GDM1 (cell line): ENCODE measurements around the gene HYAL4.
"Not testable (repeated sequence)": the region's sequence is repeated elsewhere in the genome, so short reads cannot be mapped to it uniquely, and the experiment has no call there.

ENCODE experiments used
- DNase-seq: peaks from one replicate; lab custom pipeline; 2025; lab: John Stamatoyannopoulos, UW

Gene HYAL4

DNA sequence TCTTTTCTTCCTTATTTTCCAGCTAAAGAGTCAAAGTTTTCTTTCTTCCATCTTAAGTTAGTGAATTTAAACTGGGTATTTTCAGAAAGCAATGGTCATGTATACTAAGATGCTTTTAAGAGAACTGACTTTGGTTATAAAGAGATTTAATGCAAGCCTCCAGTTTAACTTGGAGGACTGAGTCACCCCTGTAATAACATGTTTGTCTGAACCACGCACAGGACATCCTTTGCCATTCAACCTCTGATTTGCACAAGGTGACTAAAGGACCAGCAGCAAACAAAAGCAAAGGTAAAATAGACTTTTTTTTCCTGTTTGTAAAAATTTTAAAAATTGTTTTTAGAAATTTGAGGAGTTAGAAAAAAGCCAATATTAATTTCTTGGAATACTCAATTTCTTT lies 2.9 kb downstream of the HYAL4 start:
- DNase-seq: no peak

DNA sequence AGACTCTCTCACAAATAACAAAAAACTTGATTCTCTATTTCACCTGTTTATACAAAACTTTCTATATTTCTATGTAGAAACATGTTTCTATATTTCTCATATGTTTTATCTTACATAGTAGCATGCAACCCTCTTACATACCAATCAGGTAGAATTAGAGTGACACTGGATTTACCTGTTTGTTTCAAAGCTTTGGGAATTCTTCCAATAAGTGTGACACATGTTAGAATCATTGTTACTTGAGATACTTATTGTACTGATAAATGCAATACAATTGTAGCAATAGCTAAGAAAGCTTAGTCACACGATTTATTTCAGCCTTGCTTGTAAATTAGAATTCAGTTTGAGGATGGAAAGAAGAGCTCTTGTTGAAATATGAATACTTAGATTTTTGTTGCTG lies 4.9 kb downstream of the HYAL4 start:
- DNase-seq: no peak

DNA sequence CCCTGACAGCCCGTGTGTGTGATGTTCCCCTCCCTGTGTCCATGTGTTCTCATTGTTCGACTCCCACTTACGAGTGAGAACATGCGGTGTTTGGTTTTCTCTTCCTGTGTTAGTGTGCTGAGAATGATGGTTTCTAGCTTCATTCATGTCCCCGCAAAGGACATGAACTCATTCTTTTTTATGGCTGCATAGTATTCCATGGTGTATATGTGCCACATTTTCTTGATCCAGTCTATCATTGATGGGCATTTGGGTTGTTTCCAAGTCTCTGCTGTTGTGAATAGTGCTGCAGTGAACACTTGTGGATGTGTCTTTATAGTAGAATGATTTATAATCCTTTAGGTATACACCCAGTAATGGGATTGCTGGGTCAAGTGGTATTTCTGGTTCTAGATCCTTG lies 6.4 kb downstream of the HYAL4 start:
- DNase-seq: not testable (repeated sequence)

DNA sequence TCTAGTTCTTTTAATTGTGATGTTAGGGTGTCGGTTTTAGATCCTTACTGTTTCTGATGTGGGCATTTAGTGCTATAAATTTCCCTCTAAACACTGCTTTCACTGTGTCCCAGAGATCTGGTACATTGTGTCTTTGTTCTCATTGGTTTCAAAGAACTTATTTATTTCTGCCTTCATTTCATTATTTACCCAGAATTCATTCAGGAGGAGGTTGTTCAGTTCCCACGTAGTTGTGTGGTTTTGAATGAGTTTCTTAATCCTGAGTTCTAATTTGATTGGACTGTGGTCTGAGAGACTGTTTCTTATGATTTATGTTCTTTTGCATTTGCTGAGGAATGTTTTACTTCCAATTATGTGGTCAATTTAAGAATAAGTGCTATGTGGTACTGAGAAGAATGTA lies 9.3 kb downstream of the HYAL4 start:
- DNase-seq: not testable (repeated sequence)

DNA sequence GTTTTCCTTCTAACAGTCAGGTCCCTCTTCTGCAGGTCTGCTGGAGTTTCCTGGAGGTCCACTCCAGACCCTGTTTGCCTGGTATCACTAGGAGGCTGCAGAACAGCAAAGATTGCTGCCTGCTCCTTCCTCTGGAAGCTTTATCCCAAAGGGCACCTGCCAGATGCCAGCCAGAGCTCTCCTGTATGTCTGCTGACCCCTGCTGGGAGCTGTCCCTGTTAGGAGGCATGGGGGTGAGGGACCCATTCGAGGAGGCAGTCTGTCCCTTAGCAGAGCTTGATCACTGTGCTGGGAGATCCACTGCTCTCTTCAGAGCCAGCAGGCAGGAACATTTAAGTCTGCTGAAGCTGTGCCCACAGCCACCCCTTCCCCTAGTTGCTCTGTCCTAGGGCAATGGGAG lies 11.5 kb downstream of the HYAL4 start:
- not testable (repeated sequence) for DNase-seq

DNA sequence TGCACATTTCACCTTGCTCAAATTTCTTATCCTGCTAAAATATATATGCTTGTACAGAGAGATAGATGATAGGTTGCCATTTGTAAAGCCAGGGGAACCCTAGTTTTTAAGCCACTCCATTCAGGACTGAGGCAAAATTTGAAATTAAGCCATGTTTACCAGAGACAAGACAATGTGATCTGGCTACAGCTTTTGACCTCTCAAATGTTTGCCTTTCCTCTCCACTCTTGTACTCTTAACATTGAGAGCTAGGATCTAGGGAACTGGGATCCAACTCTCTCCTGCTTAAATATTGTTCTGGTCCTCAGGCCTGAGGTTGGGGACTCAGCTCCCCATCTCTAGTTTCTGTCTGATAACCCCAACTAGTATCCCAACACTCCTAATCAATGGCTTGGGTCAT lies 15.9 kb downstream of the HYAL4 start:
- no peak for DNase-seq

DNA sequence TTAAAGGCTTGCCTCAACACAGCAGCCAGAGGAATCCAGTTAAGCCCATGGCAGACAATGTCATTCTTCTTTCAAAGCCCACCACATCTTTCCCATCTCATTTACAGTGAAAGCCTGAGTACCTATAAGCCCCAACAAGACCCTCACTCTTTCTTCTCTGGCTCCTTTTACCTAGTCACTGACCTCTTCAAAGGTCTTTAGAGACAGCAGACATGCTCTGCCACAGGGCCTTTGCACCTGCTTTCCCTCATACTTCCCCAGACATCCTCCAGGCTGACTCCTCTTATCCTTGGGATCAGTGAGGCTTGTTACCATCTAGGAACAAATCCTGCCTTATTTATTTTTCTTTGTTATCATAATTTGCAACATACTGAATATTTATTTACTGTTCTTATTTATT lies 17.8 kb downstream of the HYAL4 start:
- DNase-seq: no peak

DNA sequence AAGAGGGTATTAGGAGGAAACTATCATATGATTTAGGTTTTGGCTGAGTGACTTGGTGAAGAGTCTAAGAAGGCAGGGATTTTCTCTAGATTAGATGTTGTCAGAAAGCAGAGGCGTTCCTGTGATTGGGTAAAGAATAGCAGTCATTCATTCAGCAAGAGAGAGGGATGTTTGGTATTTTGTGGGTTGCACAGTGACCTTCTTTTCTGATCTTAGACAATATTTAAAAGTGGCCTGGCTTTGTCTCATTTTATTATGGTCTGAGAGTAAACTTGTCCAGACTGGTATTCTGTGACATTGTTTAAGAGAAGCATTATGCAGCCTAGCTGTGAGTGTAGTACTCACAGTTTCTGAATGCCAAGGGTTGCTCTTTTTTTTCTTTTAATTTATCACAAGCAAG lies 18.5 kb downstream of the HYAL4 start:
- DNase-seq: no peak

DNA sequence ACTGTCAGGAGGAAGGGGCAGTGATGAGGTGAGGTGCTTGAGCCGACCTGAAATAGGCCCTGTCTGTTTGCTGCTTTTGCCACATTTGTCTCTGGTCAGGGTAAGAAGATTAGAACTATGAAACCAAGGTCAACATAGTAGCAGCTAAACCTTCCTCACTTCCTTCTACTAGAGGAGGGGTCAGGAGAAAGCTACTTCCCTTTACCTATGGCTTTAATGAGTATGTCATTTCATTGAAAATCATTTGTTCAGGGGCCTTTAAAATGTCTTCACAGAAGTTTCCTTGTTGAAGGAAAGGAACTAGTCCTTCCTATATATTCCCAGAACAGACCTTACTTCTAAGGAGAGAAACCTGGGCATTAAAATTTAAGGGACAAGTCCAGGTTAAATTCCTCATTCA lies 19.0 kb downstream of the HYAL4 start:
- DNase-seq: no peak

DNA sequence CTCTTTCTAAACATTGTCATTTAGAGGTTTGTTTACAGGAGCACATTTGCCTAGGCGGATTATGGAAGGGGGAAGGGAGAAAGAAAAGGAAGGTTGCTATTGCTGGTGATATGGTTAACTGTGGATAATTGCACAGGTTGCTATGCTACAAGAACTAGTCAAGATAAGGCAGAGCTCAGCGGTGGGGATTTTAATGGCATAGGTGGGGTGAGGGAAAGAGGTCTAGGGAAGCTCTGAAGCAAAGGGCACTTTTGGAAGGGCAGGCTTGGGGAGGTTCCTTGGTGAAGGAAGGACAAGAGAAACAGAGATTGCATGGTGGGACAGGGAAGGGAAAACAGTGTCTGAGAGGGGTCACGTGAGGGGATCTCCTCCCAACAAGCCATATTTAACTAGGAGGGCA lies 19.5 kb downstream of the HYAL4 start:
- DNase-seq: no peak

DNA sequence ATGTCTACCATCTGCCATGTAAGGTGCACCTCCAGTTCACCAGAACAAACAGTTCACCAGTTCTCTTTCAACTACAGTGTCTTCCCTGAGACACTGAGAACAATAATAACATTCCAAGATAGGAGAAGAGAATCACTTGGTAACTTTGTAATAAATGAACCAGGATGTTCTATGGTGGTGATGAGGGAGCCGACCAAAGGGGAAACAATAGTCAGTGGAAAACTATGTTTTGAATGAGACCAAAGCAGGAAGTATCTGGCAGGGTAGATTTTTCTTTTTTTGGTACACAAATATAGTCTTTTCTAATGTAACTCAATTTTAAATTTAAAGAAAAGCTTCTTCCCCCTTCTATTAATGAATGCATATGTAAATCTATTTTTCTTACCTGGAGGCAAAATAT lies 20.0 kb downstream of the HYAL4 start:
- no peak for DNase-seq

DNA sequence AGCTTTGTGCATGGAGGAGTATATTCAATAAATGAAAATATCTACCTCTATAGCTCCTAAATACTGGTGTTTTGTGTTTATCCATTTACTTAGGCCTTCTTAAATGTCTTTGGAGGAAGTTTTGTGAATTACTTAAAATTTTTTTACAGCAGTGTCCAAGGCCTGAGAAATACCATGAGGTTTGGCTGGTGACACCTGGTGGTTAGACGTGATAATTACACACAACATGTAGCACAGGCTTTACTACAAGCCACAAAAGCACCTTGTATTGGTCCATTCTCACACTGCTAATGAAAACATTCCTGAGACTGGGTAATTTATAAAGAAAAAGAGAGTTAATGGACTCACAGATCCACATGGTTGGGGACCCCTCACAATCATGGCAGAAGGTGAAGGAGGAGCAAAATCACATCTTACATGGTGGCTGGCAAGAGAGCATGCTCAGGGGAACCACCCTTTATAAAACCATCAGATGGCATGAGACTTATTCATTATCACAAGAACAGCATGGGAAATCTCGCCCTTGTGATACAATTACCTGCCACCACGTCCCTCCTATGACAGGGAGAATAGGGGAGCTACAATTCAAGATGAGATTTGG lies 20.6 kb downstream of the HYAL4 start:
- DNase-seq: peak; percentile 30

DNA sequence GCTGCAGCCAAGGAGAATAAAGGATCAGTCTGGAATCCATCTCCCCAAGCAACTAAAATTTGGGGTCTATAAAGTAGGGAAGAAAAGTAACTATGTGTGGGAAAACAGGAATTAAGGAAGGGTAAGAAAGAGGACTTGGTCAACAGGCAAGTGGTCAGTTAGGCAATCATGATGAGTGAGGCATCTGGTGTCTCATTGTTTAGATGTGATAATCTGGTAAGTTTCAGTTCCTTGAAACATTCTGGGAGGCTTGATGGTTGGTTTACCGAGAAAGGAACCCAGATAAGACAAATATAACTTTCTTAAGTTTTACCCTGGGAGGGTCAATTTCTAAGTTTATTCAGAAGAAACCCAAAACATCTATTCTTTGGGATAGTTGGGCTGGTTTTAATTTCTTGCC lies 22.3 kb downstream of the HYAL4 start:
- DNase-seq: no peak

DNA sequence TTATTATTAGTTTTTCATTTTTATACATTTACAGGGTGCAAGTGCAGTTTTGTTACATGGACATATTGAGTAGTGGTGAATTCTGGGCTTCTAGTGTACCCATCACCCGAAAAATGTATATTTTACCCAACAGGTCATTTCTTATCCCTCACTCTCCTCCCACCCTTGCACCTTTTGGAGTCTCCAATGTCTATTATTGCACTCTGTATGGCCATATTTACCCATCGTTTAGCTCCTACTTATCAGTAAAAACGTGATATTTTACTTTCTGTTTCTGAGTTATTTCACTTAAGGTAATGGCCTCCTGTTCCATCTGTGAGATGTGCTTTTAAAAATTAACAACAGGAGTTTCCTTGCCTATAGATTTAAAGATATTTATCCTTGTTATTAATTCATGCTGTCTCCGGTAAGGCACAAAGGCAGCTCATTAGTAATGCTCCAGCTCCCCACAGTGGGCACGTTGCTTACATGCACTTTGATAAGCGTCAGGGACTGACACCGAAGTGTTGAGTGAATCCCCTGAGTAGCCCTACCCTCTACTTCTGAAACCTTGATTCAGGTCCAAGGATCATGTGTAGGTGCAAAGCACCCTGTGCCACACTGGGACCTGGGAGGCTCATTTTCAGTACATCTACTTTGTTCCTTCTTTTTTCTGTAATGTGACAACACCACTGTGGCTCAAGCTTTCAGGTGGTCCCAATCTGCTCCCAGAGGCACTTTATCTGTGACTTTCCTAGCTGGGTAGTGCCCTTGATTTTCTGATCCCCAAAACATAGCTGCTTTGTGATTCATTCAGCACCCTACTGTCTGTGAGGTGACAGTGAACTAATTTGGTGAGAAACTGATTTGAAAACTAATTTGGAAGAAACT lies 27.3 kb downstream of the HYAL4 start:
- peak; percentile 14 for DNase-seq

DNA sequence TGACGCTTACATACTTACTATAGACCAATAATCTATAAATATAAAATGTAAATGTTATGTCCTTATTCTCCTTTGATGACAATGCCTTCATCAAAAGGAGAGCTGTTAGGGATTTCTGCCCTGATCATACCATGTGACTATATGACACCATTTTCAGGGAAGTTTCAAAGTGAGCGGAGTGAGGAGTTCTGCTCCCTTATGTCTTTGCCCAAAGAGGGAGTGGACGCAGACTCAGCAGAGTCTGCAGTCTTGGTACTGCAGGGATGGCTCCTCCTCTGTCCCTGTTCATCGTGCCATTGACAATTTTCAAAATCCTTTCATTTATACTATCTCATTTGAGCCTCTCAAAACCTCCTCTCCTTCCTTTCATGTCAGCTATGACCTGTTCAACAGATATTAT lies 27.9 kb downstream of the HYAL4 start:
- no peak for DNase-seq

DNA sequence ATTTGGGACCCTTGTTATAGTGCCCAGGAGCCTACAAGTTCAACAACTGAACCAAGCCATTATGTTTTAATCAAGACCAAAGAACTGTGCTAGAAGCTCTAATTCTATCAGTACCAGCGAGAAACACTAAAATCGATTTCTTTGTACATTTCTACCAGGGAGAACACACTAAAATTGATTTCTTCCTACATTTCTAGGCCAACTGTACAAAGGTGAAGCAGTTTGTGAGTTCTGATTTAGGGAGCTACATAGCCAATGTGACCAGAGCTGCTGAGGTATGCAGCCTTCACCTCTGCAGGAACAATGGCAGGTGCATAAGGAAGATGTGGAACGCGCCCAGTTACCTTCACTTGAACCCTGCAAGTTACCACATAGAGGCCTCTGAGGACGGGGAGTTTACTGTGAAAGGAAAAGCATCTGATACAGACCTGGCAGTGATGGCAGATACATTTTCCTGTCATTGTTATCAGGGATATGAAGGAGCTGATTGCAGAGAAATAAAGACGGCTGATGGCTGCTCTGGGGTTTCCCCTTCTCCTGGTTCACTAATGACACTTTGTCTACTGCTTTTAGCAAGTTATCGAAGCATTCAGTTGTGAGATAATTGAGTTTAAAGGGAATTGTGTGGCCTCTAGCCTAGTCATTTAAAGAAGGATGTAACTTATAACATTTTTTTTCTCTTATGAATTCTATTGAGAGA lies 31.7 kb downstream of the HYAL4 start:
- no peak for DNase-seq

DNA sequence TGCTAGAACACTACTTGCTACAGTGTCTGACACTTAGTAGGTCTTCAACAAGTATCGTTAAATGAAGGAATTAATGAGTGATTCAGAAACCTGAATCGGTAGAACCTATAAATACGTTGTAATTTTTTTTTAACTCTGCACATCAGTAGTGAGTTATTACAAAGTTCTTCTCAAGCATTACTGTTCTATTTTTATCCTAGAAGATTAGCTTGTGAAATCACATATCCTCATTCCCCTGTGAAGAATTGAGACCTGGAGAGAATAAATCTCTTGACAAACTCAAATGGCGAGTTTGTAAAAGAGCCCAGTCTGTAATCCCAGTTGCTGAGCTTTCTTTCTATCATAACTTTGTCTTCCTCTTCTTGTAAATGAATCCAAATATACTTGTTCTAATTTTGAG lies 34.7 kb downstream of the HYAL4 start:
- DNase-seq: no peak

DNA sequence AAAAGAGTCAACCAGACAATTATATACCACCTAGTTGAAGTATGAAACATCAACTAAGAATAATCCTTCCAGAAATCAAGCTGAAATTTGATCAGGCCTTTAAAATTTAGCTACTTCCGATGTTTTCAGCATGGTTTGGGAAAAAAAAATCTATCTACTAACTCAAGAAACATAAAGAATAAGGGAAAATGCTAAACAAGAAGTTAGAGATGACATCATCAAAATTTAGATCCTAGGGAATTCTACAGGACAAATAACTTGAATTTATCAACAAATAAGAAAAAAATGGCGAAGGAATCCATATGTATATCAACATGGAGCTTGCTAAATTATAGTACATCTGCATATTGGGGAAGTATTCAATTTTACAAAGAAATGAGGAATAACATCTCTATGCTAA lies 36.3 kb downstream of the HYAL4 start:
- DNase-seq: no peak

DNA sequence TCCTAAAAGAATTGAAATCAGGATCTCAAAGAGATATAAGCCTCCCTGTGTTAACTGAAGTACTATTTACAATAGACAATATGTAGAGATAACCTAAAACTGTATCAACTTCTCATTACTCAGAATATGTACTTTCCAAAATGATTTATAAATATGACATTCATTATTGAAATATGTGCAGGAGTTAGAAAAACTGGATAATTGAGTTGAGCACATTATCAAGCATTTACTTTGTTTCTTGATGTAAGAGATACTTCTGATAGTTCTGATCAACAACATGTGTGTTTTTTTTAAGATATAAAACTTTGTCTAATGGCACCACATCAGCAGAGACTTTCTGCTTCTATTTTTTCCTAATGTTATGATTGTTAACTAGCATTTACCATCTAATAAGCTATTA lies 38.2 kb downstream of the HYAL4 start:
- DNase-seq: no peak

DNA sequence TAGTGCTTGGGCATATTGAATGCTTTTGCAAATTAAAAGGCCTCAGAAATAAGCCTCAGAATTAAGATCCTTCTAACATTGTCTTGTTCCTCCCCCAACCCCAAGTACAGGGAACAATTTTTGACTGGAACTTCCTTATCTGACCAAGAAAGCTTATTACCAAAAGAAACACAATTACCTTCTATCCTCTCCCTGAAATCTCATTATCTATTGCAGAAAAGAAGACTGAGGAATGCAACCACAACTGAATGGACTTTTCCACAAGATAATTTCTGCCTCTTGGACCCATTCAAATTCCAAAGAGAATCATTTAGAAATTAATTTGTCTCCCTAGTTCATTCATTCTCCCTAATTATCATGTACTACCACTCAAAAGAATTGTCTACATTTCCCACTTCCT lies 43.2 kb downstream of the HYAL4 start:
- DNase-seq: no peak

DNA sequence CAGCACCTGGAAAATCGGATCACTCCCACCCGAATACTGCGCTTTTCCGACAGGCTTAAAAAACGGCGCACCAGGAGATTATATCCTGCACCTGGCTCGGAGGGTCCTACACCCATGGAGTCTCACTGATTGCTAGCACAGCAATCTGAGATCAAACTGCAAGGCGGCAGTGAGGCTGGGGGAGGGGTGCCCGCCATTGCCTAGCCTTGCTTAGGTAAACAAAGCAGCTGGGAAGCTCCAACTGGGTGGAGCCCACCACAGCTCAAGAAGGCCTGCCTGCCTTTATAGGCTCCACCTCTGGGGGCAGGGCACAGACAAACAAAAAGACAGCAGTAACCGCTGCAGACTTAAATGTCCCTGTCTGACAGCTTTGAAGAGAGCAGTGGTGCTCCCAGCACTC lies 49.8 kb downstream of the HYAL4 start:
- DNase-seq: not testable (repeated sequence)

DNA sequence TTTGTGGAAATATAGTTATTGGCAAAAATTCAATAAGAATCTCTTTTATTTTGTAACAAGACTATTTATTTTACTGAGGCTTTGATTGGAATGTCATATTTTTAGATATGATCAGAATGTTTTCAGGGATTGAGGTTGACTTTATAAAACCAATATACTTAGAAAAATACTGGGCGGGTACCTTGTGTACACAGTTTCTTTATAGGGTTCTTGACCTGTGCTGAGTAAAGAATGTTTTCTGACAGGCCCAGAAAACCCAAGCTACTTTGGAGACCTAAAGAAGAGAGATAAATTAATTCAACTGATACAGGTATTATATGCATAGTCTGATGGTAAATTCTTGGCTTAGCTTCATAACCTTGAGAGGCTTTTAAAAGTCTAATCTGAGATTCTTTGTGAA lies 56.1 kb downstream of the HYAL4 start:
- DNase-seq: no peak

DNA sequence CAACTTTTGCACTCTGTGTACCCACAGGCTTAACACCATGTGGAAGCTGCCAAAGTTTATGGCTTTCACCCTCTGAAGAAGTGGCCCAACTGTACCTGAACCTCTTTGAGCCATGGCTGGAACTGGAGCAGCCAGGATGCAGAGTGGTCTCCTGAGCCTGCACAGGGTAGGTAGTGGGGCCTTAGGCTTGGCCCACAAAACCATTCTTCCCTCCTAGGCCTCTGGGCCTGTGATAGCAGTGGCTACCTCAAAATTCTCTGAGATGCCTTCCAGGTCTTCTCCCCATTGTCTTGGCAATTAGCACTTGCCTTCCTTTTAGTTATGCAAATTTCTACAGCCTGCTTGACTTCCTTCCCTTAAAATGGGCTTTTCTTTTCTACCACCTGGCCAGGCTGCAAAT lies 60.7 kb downstream of the HYAL4 start:
- no peak for DNase-seq
